ENCODE data around the gene XYLT1.
"Not testable (repeated sequence)": the region's sequence is repeated elsewhere in the genome, so short reads cannot be mapped to it uniquely, and the experiment has no call there.

GRCh38 chr16:17410316-17410715 lies 60.4 kb downstream of the XYLT1 start:
- not testable (repeated sequence) for TF ChIP-seq CTCF (conservative IDR thresholded peaks at IDR 0.05; ENCODE audit: low read depth, low read length); EZH2 (IDR thresholded peaks at IDR 0.05; ENCODE audit: low read length, unreplicated experiment); EZH2phosphoT487 (IDR thresholded peaks at IDR 0.05; ENCODE audit: borderline replicate concordance, low read length)
